H1 (cell line): ENCODE measurements around the gene TTC33. TPM values are rescaled to one million over a fixed set of nuclear protein-coding genes. Genes with fewer than 3 reads are reported as not detected.
"Not testable (repeated sequence)": the region's sequence is repeated elsewhere in the genome, so short reads cannot be mapped to it uniquely, and the experiment has no call there.

Source experiments
- CTCF ChIA-PET: fragments of 300-600 bp; sonication (Branson Sonifier 250); formaldehyde crosslinking; loops from one replicate; lab custom pipeline; 2021; ENCODE audit not compliant: partially characterized antibody; lab: Charles Lee
- POLR2A ChIA-PET: fragments of 300-600 bp; sonication (Branson Sonifier 250); formaldehyde crosslinking; loops from one replicate; lab custom pipeline; 2021; ENCODE audit warnings: inconsistent platforms; ENCODE audit not compliant: partially characterized antibody; lab: Charles Lee
- DNase-seq, 2 experiments: peaks; one replicate each; pipeline versions ENCODE4 v3.0.0 to v3.0.0-alpha.2; 2010 to 2022; ENCODE audit warnings: low spot score in 2 of 2, low read depth in 1 of 2, mixed read lengths in 1 of 2
- FAIRE-seq: peaks from 2 replicates; lab custom pipeline; 2011; peaks lifted over from hg19 to GRCh38; lab: Jason Lieb, UNC
- H2AFZ ChIP-seq: 2 replicates; pipeline ENCODE4 v1.8.1; 2012; ENCODE audit warnings: low read length, inconsistent platforms
- H2AK5ac ChIP-seq: 2 replicates; pipeline ENCODE4 v1.6.1; 2013; ENCODE audit warnings: low read depth, low read length
- H2BK120ac ChIP-seq: replicated peaks from 2 replicates; pipeline ENCODE3; 2013; ENCODE audit warnings: low read depth, low read length, inconsistent platforms
- H2BK12ac ChIP-seq: 2 replicates; pipeline ENCODE4 v1.6.1; 2013; ENCODE audit warnings: low read depth, low read length
- H2BK15ac ChIP-seq: 2 replicates; pipeline ENCODE4 v1.6.1; 2013; ENCODE audit warnings: low read length
- H2BK20ac ChIP-seq: 2 replicates; pipeline ENCODE4 v1.6.1; 2013; ENCODE audit warnings: low read length
- H2BK5ac ChIP-seq: 2 replicates; pipeline ENCODE4 v1.6.1; 2013; ENCODE audit warnings: low read depth, low read length
- H3K14ac ChIP-seq: 2 replicates; pipeline ENCODE4 v1.6.1; 2013; ENCODE audit warnings: inconsistent platforms; ENCODE audit not compliant: insufficient read length
- H3K18ac ChIP-seq: 2 replicates; pipeline ENCODE4 v1.6.1; 2013; ENCODE audit warnings: low read length; ENCODE audit errors: extremely low read depth
- H3K23ac ChIP-seq: 2 replicates; pipeline ENCODE4 v1.6.1; 2013; ENCODE audit warnings: inconsistent platforms; ENCODE audit not compliant: insufficient read length
- H3K23me2 ChIP-seq: 2 replicates; pipeline ENCODE4 v1.6.1; 2013; ENCODE audit warnings: low read depth, low read length
- H3K27ac ChIP-seq: 2 replicates; pipeline ENCODE4 v1.6.1; 2011; ENCODE audit warnings: low read depth, low read length, inconsistent platforms
- H3K27me3 ChIP-seq, 4 experiments: replicated peaks in 1 of 4; 1 replicate in 1 of 4; 2 replicates in 3 of 4; pipeline versions ENCODE4 v1.6.1 to v1.8.1; 2011 to 2013; ENCODE audit warnings: low read length in 3 of 4, mild to moderate bottlenecking in 3 of 4, inconsistent platforms in 2 of 4, mixed read lengths in 2 of 4, moderate library complexity in 1 of 4; ENCODE audit not compliant: control insufficient read depth in 3 of 4, insufficient read depth in 3 of 4; ENCODE audit errors: extremely low read depth in 1 of 4
- H3K36me3 ChIP-seq, 4 experiments: 2 replicates each; pipeline versions ENCODE4 v1.6.1 to v1.8.1; 2011 to 2013; ENCODE audit warnings: mild to moderate bottlenecking in 4 of 4, low read length in 3 of 4, moderate library complexity in 2 of 4, control low read depth in 1 of 4, inconsistent platforms in 1 of 4; ENCODE audit not compliant: insufficient read depth in 4 of 4, control insufficient read depth in 2 of 4
- H3K4ac ChIP-seq: replicated peaks from 2 replicates; pipeline ENCODE3; 2013; ENCODE audit warnings: low read length, low read depth, mixed read lengths, inconsistent platforms; ENCODE audit not compliant: insufficient read length
- H3K4me1 ChIP-seq, 4 experiments: replicated peaks in 1 of 4; 1 replicate in 1 of 4; 2 replicates in 3 of 4; pipeline versions ENCODE4 v1.6.1 to v1.8.1; 2011 to 2013; ENCODE audit warnings: low read length in 3 of 4, inconsistent platforms in 2 of 4, mixed read lengths in 1 of 4; ENCODE audit not compliant: insufficient read depth in 4 of 4, control insufficient read depth in 3 of 4
- H3K4me2 ChIP-seq, 2 experiments: 2 replicates each; pipeline versions ENCODE4 v1.6.1 to v1.8.1; 2011 to 2013; ENCODE audit warnings: low read depth in 2 of 2, low read length in 2 of 2, control low read depth in 1 of 2, inconsistent platforms in 1 of 2, mild to moderate bottlenecking in 1 of 2; ENCODE audit not compliant: insufficient read depth in 1 of 2
- H3K4me3 ChIP-seq, 4 experiments: fragments of 200-600, 300-600 bp in 1 of 4; sonication (generic), shearing (Covaris generic), sonication (Bioruptor Twin) in 1 of 4; 2 replicates each; pipeline versions ENCODE4 v1.5.1 to v1.8.1; 2011 to 2016; ENCODE audit warnings: low read length in 4 of 4, low read depth in 3 of 4, control low read depth in 2 of 4, inconsistent platforms in 2 of 4, mild to moderate bottlenecking in 2 of 4, mixed read lengths in 1 of 4, moderate library complexity in 1 of 4; ENCODE audit not compliant: insufficient read depth in 2 of 4; ENCODE audit errors: extremely low read depth in 1 of 4
- H3K56ac ChIP-seq: replicated peaks from 2 replicates; pipeline ENCODE3; 2013; ENCODE audit warnings: low read depth, mild to moderate bottlenecking, mixed read lengths, low read length, inconsistent platforms; ENCODE audit not compliant: insufficient read length
- H3K79me1 ChIP-seq: 2 replicates; pipeline ENCODE4 v1.6.1; 2013; ENCODE audit warnings: low read depth, low read length, control low read depth
- H3K79me2 ChIP-seq, 2 experiments: 2 replicates each; pipeline versions ENCODE4 v1.6.1 to v1.8.1; 2012 to 2013; ENCODE audit warnings: low read length in 2 of 2, mild to moderate bottlenecking in 2 of 2, inconsistent platforms in 1 of 2; ENCODE audit not compliant: insufficient read depth in 2 of 2, control insufficient read depth in 1 of 2
- H3K9ac ChIP-seq, 4 experiments: replicated peaks in 1 of 4; 1 replicate in 1 of 4; 2 replicates in 3 of 4; pipeline versions ENCODE4 v1.6.1 to v1.8.1; 2011 to 2013; ENCODE audit warnings: low read depth in 3 of 4, low read length in 3 of 4, control low read depth in 2 of 4, mild to moderate bottlenecking in 2 of 4, moderate library complexity in 2 of 4, inconsistent platforms in 1 of 4; ENCODE audit errors: extremely low read depth in 1 of 4
- H3K9me3 ChIP-seq, 2 experiments: 2 replicates each; pipeline versions ENCODE4 v1.6.1 to v1.8.1; 2012 to 2013; ENCODE audit warnings: mild to moderate bottlenecking in 2 of 2, moderate library complexity in 2 of 2, control low read depth in 1 of 2, inconsistent platforms in 1 of 2, low read depth in 1 of 2, low read length in 1 of 2, mixed read lengths in 1 of 2; ENCODE audit not compliant: insufficient read depth in 2 of 2
- H4K20me1 ChIP-seq, 2 experiments: replicated peaks in 1 of 2; 2 replicates each; pipeline versions ENCODE3 to v1.8.1; 2011 to 2013; ENCODE audit warnings: inconsistent platforms in 2 of 2, low read length in 2 of 2, mild to moderate bottlenecking in 1 of 2; ENCODE audit not compliant: insufficient read depth in 2 of 2, control insufficient read depth in 1 of 2
- H4K5ac ChIP-seq: 2 replicates; pipeline ENCODE4 v1.6.1; 2013; ENCODE audit warnings: low read length, low read depth, mixed read lengths, inconsistent platforms; ENCODE audit not compliant: insufficient read length
- H4K8ac ChIP-seq: 2 replicates; pipeline ENCODE4 v1.8.0; 2013; ENCODE audit warnings: mild to moderate bottlenecking, moderate library complexity, low read length, inconsistent platforms; ENCODE audit not compliant: insufficient read depth; ENCODE audit errors: extremely low read depth
- H4K91ac ChIP-seq: replicated peaks from 2 replicates; pipeline ENCODE3; 2013; ENCODE audit warnings: low read length, mixed read lengths, inconsistent platforms; ENCODE audit not compliant: insufficient read length
- WGBS, 2 experiments: shearing (Covaris generic) in 1 of 2; methylation state at CpG; one replicate each; pipeline versions ENCODE4 v1.1.6 to v1.1.7; 2013 to 2015; ENCODE audit warnings: low lambda C conversion rate in 2 of 2, mixed read lengths in 2 of 2, inconsistent platforms in 1 of 2, low coverage in 1 of 2, missing lambda C conversion rate in 1 of 2; ENCODE audit not compliant: insufficient replicate concordance in 2 of 2, insufficient coverage in 1 of 2, insufficient read length in 1 of 2; ENCODE audit errors: extremely low coverage in 1 of 2, missing lambda C conversion rate in 1 of 2; 5-methylcytosine and 5-hydroxymethylcytosine counted together
- polyA plus RNA-seq, 7 experiments: library from polyadenylated mRNA; depleted of rRNA in 3 of 7; stranded (reverse) in 5 of 7; unstranded in 2 of 7; fragments of >200 nt in 5 of 7; fragments of 200-250 nt in 2 of 7; gene quantifications; 1 replicate in 5 of 7; 2 replicates in 1 of 7; 4 replicates in 1 of 7; pipeline versions ENCODE4 v1.2.1 to v1.2.3, GENCODE V29; 2011 to 2013; ENCODE audit warnings: missing spikeins in 2 of 7, mixed read lengths in 2 of 7
- total RNA-seq: library from RNA; stranded (reverse); fragmentation: NEBNext Ultra II Directional; extraction: Animal tissue kit (Norgen Biotek cat#: 25700); gene quantifications from 2 replicates; pipeline ENCODE4 v1.2.1, GENCODE V29; 2021

The TTC33 gene
- total and polyA plus RNA-seq, 2 of the 8 experiments (the other 6 are each of a cell fraction or from before 2014, with no cell fraction given): 1.2 to 12.6 TPM

GRCh38 chr5:40705484-40705883 is 50.3 kb downstream of the TTC33 start:
- H4K5ac ChIP-seq, H4K8ac ChIP-seq, H3K4me2 ChIP-seq, H3K79me1 ChIP-seq, H3K27ac ChIP-seq, H2BK15ac ChIP-seq, H4K20me1 ChIP-seq, H2AK5ac ChIP-seq, H3K9ac ChIP-seq, H2BK5ac ChIP-seq, H3K4me3 ChIP-seq, H3K9me3 ChIP-seq, H3K14ac ChIP-seq, H4K91ac ChIP-seq, H2AFZ ChIP-seq, H3K27me3 ChIP-seq, FAIRE-seq, H3K4ac ChIP-seq, H3K23ac ChIP-seq, H3K18ac ChIP-seq, POLR2A ChIA-PET, H3K79me2 ChIP-seq, H2BK20ac ChIP-seq, H3K4me1 ChIP-seq, H3K56ac ChIP-seq, H3K23me2 ChIP-seq, H2BK120ac ChIP-seq, DNase-seq, H2BK12ac ChIP-seq, H3K36me3 ChIP-seq: not testable (repeated sequence)
- CTCF ChIA-PET: interaction anchor here (1.0 to 2.6 kb wide), 2 partner anchors 16 to 757 kb away, joined by 3 to 8 read pairs; no protein-coding TSS in a partner anchor
- 92% methylated on average over 1 of the region's 1 CpG; no CpG with 5 or more reads in 1 of the 2 experiments for WGBS, 2 experiments

DNA sequence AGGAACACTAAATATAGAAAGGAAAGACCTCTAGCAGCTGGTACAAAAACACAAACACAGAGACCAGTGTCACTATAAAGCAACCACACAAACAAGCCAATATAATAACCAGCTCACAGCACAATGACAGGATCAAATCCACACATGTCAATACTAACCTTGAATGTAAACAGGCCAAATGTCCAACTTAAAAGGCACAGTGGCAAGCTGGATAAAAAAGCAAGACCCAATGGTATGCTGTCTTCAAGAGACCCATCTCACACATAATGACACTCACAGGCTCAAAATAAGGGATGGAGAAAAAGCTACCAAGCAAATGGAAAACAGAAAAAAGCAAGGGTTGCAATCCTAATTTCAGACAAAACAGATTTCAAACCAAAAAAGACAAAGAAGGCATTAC is 53.7 kb downstream of the TTC33 start:
- H2BK15ac ChIP-seq, H4K5ac ChIP-seq, H2BK12ac ChIP-seq, H3K9ac ChIP-seq, H3K23me2 ChIP-seq, H3K18ac ChIP-seq, H2AFZ ChIP-seq, H3K4me1 ChIP-seq, H3K27me3 ChIP-seq, H3K4me3 ChIP-seq, H3K27ac ChIP-seq, POLR2A ChIA-PET, H2AK5ac ChIP-seq, H3K79me2 ChIP-seq, H3K9me3 ChIP-seq, H3K23ac ChIP-seq, H3K4ac ChIP-seq, H2BK20ac ChIP-seq, H3K4me2 ChIP-seq, H4K91ac ChIP-seq, H2BK120ac ChIP-seq, H3K36me3 ChIP-seq, H4K20me1 ChIP-seq, DNase-seq, H3K14ac ChIP-seq, H3K79me1 ChIP-seq, H2BK5ac ChIP-seq, H4K8ac ChIP-seq, H3K56ac ChIP-seq, FAIRE-seq: not testable (repeated sequence)
- CTCF ChIA-PET: interaction anchor here (0.6 kb wide), 1 partner anchor 146 kb away, joined by 3 read pairs; no protein-coding TSS in a partner anchor
